ENCODE data around the gene RNASE8. TPM values are rescaled to one million over a fixed set of nuclear protein-coding genes. Genes with fewer than 3 reads are reported as not detected.
A peak's percentile ranks its signal among the peaks of the same experiment; 100 is the strongest.

The RNASE8 gene
- total RNA-seq, 2 donors from 2014 or later: not detected

- H3K4me1 Mint-ChIP-seq: peaks cover 17% of the 10 kb centered on the region
- DNase-seq (peak; percentile 55 to 75 (median 57)), ATAC-seq (no peak)
- H3K36me3 Mint-ChIP-seq (ENCODE audit: low read depth): no peaks in the 10 kb centered on the region
- no peaks in the 10 kb centered on the region for H3K27me3 Mint-ChIP-seq
- H3K4me3 Mint-ChIP-seq: peak overlapping the region; percentile 61
- no peaks in the 10 kb centered on the region for H3K9me3 ChIP-seq (ENCODE audit: control insufficient read depth, low read length, poor library complexity, severe bottlenecking)
- peak overlapping the region; percentile 32 for H3K27ac Mint-ChIP-seq
Measured at GRCh38 chr14:21106498-21107282, 49.1 kb downstream of the RNASE8 start.

GRCh38 chr14:21107283-21107800, 49.7 kb downstream of the RNASE8 start:
- no peaks in the 10 kb centered on the region for H3K9me3 ChIP-seq (ENCODE audit: control insufficient read depth, low read length, poor library complexity, severe bottlenecking)
- Mint-ChIP-seq H3K27ac (peak overlapping the region; percentile 32), H3K27me3 (no peaks in the 10 kb centered on the region), H3K4me3 (no peak overlapping the region), H3K4me1 (peaks cover 17% of the 10 kb centered on the region), H3K36me3 (ENCODE audit: low read depth) (no peaks in the 10 kb centered on the region)
- ATAC-seq (no peak), DNase-seq (no peak)

Other genes starting within 250 kb of the RNASE8 start
- gene RNASE3, start 166.4 kb upstream of the RNASE8 start, total RNA-seq: not detected
- 1 to 10 TPM in 1 of 2 donors, not detected in 1; 1.2 TPM for gene RNASE2, start 102.3 kb upstream of the RNASE8 start, total RNA-seq
- 10 to 100 TPM; 76.6 to 91.2 TPM for gene METTL17, start 67.8 kb upstream of the RNASE8 start, total RNA-seq
- not detected for gene SLC39A2, start 58.5 kb upstream of the RNASE8 start, total RNA-seq
- gene NDRG2, start 32.8 kb upstream of the RNASE8 start, total RNA-seq: 10 to 100 TPM; 29.8 to 38.2 TPM
- gene TPPP2, start 27.6 kb upstream of the RNASE8 start, total RNA-seq: not detected
- gene RNASE13, start 23.0 kb upstream of the RNASE8 start, total RNA-seq: not detected
- not detected for gene RNASE7, start 15.5 kb upstream of the RNASE8 start, total RNA-seq
- 10 to 100 TPM; 12.0 to 17.3 TPM for gene ARHGEF40, start 12.5 kb downstream of the RNASE8 start, total RNA-seq
- gene ZNF219, start 40.8 kb downstream of the RNASE8 start, total RNA-seq: 10 to 100 TPM; 13.8 to 20.6 TPM
- gene TMEM253, start 43.2 kb downstream of the RNASE8 start, total RNA-seq: 1 to 10 TPM in 1 of 2 donors, not detected in 1; 1.3 TPM
- gene OR5AU1, start 98.2 kb downstream of the RNASE8 start, total RNA-seq: not detected
- 100 to 1,000 TPM; 576 to 580 TPM for gene HNRNPC, start 211.6 kb downstream of the RNASE8 start, total RNA-seq
- under 1 TPM in 1 of 2 donors, not detected in 1; 0.94 TPM for gene RPGRIP1, start 222.3 kb downstream of the RNASE8 start, total RNA-seq

All from T-helper 17 cell (primary cell).